ENCODE data around the gene IP6K1.

Gene IP6K1

DNA sequence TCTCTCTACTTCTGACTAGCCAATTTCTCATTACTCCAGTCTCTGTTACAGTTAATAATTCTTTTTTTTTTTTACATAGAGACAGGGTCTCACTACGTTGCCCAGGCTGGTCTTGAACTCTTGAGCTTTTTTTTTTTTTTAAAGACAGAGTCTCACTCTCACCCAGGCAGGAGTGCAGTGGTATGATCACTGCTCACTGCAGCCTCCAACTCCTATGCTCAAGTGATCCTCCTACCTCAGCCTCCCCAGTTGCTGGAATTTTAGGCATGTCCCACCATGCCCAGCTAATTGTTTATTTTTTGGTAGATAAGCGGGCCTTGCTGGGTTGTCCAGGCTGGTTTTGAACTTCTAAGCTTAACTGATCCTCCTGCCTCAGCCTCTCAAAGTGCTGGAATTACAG is 13.6 kb downstream of the IP6K1 start:
- TF ChIP-seq, protein P1, sequence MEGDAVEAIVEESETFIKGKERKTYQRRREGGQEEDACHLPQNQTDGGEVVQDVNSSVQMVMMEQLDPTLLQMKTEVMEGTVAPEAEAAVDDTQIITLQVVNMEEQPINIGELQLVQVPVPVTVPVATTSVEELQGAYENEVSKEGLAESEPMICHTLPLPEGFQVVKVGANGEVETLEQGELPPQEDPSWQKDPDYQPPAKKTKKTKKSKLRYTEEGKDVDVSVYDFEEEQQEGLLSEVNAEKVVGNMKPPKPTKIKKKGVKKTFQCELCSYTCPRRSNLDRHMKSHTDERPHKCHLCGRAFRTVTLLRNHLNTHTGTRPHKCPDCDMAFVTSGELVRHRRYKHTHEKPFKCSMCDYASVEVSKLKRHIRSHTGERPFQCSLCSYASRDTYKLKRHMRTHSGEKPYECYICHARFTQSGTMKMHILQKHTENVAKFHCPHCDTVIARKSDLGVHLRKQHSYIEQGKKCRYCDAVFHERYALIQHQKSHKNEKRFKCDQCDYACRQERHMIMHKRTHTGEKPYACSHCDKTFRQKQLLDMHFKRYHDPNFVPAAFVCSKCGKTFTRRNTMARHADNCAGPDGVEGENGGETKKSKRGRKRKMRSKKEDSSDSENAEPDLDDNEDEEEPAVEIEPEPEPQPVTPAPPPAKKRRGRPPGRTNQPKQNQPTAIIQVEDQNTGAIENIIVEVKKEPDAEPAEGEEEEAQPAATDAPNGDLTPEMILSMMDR (IDR thresholded peaks at IDR 0.05; ENCODE audit: low read depth, low read length) = no peak
- H3K4me3 ChIP-seq (ENCODE audit: low read depth, low read length) = no peak overlapping the region

DNA sequence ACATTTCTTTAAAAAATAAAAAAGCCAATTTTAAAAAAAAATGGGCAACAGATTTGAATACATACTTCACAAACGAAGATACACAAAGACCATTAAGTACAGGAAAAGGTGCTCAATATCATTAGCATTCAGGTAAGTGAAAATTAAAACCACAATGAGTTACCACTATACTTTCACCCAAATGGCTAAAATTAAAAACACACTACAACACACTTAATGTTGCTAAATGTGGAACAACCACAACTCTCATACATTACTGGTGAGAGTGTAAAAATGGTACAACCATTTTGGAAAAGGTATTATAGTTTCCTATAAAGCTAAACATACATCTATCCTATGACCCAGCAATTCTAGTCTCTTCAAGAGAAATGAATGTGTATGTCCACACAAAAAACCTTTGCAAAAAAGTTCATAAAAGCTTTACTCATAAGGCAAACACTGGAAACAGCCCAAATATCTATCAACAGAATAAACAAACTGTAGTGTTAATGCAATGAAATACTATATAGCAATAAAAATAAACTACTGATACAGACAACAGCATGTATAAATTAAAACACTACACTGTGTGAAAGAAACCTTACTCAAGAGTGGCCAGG is 14.9 kb downstream of the IP6K1 start:
- TF ChIP-seq, protein P1 (IDR thresholded peaks at IDR 0.05; ENCODE audit: low read depth, low read length) = no peak
- no peak overlapping the region for H3K4me3 ChIP-seq (ENCODE audit: low read depth, low read length)

DNA sequence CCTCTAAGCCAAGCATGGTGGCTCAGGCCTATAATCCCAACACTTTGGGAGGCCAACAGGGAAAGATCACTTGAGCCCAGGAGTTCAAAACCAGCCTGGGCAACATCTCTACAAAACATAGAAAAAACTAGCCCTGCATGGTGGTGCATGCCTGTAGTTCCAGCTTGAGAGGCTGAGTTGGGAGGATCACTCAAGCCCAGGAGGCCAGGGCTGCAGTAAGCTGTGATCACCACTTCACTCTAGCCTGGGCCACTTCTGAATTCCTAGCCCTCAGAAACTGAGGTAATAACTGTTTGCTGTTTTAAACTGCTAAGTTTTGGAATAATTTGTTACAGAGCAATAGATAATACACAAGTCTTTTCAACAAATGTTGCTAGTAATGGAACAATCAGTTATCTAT is 16.4 kb downstream of the IP6K1 start:
- TF ChIP-seq, protein P1 (IDR thresholded peaks at IDR 0.05; ENCODE audit: low read depth, low read length) = no peak
- no peak overlapping the region for H3K4me3 ChIP-seq (ENCODE audit: low read depth, low read length)

DNA sequence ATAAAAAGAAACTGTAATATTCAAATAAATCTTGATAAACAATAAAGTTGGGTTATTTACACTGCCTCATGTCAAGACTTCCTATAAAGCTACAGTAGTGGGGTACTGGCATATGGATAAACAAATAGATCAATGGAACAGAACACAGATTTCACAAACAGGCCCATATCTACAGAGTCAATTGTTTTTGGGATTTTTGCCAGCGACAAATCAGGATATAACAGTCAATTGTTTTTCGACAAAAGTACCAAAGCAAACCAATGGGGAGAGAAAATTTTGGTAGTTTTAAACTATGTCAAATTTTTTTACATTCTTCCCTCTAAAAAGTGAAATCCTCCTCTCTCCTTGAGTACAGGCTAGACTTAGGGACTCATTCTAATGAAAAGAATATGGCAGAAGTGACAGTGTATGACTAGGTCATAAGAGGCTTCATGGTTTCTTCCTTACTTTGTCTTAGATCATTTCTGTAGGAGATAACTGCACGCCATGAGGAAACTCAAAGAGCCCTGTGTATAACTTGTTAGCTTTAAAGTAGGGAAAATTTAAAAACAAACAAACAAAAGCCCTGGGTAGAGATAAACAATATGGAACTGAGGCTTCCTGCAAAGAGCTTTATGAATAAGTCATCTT is 16.9 kb downstream of the IP6K1 start:
- TF ChIP-seq, protein P1 (IDR thresholded peaks at IDR 0.05; ENCODE audit: low read depth, low read length) = no peak
- no peak overlapping the region for H3K4me3 ChIP-seq (ENCODE audit: low read depth, low read length)

- TF ChIP-seq, protein P1 (IDR thresholded peaks at IDR 0.05; ENCODE audit: low read depth, low read length) = no peak
- H3K4me3 ChIP-seq (ENCODE audit: low read depth, low read length) = no peak overlapping the region
Measured at GRCh38 chr3:49763981-49764380, 22.4 kb downstream of the IP6K1 start.

- TF ChIP-seq, protein P1 (IDR thresholded peaks at IDR 0.05; ENCODE audit: low read depth, low read length) = no peak
- H3K4me3 ChIP-seq (ENCODE audit: low read depth, low read length) = no peak overlapping the region
Measured at GRCh38 chr3:49761661-49762060, 24.7 kb downstream of the IP6K1 start.

- TF ChIP-seq, protein P1 (IDR thresholded peaks at IDR 0.05; ENCODE audit: low read depth, low read length) = no peak
- H3K4me3 ChIP-seq (ENCODE audit: low read depth, low read length) = no peak overlapping the region
Measured at GRCh38 chr3:49759226-49759625, 27.1 kb downstream of the IP6K1 start.
